GM21367 (cell line): ENCODE results near the gene NOSTRIN.
"Not testable (repeated sequence)": the region's sequence is repeated elsewhere in the genome, so short reads cannot be mapped to it uniquely, and the experiment has no call there.

ENCODE experiments used
- ATAC-seq: cut with Tn5 transposase; IDR thresholded peaks from one replicate; pipeline ENCODE4 v1.9.1; 2021; ENCODE audit not compliant: unreplicated experiment

The NOSTRIN gene

DNA sequence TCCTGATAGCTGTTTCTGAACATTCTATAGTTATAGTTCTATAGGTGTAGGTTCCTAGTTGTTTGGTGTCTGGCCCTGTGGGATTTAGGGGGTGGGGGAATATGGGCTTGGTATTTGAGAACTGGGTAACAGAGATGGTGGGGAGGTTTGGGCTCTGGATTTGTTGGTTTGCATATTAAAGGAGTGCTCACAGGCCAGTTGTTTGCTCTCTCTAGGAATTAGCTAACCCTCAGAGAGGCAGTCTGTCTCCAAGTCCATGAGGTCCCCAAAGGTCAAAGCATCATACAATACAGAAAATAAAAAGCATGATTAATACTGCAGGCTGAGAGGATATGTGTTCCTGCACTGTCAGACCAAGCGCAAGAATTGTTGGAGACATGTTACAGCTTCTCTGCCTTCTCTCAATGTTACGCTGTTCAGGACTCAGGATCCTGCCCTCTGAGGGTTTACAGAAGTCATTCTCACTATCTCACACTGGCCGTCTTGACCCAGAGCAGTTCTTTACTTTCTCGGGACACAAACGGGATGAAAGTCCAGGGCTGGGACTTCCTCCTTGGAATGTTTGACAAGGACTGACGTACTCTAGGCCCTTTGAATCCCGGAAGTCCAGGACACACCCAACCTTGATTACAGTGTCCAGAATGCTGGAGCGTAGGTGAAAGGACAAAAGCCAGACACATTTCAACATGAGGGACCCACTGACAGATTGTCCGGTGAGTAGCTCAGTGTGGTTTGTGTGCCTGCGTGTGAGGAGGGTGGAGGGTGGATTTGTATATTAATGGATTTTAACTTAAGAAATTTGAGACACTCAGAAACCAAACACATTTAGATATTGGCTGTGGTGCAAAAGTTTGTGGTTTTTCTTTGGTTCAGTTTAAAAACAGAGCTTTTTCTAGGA is at the start of gene NOSTRIN:
Gene NOSTRIN, plus strand, starts transcription at position 677 of the 898 bp plus-strand sequence. Its CDS starts 10 bp downstream, at position 687.
- ATAC-seq, result no peak

GRCh38 chr2:168753765-168754329 is 48.6 kb upstream of the NOSTRIN start:
- no peak for ATAC-seq

GRCh38 chr2:168757223-168757622 is 45.2 kb upstream of the NOSTRIN start:
- ATAC-seq, result no peak

DNA sequence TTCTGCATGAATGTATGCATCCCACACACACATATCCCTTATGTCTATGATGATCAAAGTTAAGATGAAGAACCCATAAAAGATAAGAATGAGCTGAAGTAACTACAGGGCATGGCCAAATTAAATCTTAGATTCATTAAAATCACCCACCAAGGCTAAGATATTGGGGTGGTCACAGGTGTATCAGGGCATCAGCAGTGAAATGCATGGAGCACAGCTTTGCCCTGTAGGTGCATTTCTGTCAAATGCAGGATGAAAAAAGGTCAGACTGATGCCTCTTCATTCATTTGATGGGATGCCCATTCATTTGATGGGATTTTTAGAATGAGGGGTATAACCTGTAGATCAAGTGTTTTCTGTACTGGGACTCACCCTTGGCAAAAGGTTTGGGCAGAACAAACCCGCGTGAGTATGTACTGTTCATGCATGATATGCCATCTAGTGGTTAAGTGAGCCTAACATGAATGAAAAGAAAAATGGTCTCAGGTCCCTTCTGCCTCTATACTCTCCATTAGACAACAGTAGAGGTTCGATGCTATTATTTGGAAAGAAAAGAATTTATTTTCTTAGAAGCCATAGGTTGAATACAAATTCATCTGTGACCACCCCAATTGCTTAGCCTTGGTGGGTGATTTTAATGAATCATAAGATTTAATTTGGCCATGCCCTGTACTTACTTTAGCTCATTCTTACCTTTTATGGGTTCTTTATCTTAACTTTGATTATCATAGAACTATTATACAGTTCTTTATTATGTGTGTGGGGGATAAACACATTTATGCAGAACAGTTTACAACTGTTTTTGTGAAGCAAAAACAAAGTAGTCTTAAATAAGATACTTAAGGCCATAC is 43.2 kb upstream of the NOSTRIN start:
- peak; percentile 82 for ATAC-seq

DNA sequence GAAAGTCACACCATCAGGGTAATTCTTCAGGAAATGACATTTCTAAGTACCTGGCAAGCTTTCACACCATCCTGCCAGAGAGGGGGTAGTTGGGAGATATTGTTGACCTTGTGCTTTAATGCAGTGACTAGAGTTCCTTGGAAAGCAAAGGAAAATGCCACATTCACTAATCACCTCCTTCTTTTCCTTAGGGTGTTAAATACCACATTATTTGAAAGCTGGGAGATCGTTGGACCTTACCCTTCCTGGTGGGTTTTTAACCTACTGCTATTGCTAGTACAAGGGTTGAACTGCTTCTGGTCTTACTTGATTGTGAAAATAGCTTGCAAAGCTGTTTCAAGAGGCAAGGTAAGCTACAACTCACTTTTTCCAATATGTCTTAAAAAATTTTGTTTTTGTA is 37.0 kb upstream of the NOSTRIN start:
- ATAC-seq, result no peak

GRCh38 chr2:168766600-168766999 is 35.8 kb upstream of the NOSTRIN start:
- no peak for ATAC-seq

DNA sequence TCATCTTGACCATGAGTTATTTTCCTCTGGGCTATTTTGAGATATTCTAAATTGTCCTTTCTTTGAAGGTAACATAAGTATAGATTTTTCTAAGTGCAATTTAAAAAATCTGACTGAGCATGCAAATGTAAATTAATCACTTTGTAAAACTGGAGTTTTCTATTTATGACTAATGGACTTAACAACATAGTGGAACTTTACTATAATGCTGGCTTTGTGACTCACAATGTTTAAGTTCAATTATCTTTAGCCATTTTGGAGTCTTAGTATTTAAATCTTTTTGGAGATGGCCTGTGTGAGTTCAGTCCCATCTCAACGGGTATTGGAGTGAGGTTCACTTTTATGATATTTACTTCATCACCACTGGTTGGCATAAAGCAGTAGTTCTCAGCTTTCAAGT is 35.2 kb upstream of the NOSTRIN start:
- no peak for ATAC-seq

- not testable (repeated sequence) for ATAC-seq
These were observed 34.1 kb upstream of the NOSTRIN start for GRCh38 chr2:168768357-168768756.

DNA sequence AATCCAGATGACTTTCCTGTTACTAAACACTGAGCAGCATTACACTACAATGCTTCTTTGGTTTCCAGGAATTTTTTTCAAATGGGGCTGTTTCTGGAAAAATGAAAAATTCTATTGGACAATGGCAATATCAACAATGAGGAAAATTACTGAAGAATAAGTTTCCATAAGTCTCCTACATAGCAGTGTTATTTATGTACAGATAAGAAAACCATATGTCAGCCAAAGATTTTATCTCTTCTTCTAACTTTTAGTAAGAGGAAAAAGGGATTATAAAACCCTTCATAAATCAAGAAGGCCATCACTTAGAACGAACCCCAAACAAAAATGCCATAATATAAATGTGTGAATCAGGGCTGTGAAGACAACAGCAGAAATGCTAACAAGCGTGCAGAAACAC is 31.6 kb upstream of the NOSTRIN start:
- no peak for ATAC-seq

- no peak for ATAC-seq
These were observed 29.7 kb upstream of the NOSTRIN start for GRCh38 chr2:168772704-168773103.

GRCh38 chr2:168773128-168773527 is 29.3 kb upstream of the NOSTRIN start:
- ATAC-seq, result no peak

GRCh38 chr2:168773719-168774521 is 28.5 kb upstream of the NOSTRIN start:
- peak; percentile 62 for ATAC-seq

GRCh38 chr2:168775837-168776236 is 26.6 kb upstream of the NOSTRIN start:
- no peak for ATAC-seq

DNA sequence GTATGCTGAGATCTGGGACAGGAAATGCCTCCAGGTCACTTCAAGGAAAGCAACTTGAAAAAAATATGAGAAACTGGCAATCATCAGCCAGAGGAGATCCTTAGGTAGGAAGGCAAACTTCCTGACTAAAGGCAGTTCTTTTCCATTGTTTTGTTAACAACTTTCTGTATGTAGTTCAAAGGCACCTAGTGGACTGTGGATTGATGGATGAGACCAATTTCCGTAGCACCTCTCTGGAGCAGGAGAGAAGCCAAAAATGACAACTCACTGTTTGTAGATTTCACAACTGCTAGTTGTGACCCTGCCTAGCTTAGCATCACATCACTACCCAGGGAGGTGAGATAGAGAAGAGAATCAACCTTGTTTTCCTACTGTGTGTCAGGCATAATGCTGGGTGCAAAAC is 21.8 kb upstream of the NOSTRIN start:
- ATAC-seq, result no peak

GRCh38 chr2:168781191-168781817 is 21.1 kb upstream of the NOSTRIN start:
- ATAC-seq, result no peak

GRCh38 chr2:168782271-168782670 is 20.2 kb upstream of the NOSTRIN start:
- no peak for ATAC-seq

- ATAC-seq, result no peak
These were observed 17.4 kb upstream of the NOSTRIN start for GRCh38 chr2:168784993-168785392.

DNA sequence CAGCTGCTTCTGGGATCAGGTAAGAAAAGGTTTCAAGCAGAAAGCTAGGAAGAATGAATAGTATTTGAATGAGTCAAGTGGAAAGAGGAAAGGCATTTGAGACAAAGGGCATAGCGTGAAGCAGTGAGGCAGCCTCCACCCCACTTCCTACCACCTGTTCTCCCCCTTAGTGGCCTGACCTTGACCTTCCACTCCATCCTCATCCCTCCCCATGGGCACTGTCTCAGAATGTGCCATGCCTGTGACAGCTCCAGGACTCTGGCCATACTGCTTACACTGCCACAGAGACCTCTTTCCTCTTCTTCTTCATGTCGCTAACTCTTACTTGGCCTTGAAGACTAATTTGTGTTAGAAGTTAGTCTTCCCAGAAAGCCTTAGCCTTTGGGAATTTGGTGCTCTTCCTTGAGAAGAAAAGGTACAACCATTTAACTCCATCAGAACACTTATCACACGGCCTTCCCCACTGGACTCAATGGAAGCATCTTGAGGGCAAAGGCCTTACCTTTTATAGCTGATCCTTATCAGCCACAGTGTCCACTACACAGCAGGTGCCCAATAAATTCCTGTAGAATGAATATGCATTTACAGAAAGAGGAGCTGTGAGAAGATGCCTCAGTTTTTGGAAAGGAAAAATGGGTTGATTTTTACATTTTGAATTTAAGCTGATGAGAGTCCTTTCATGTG is 15.2 kb upstream of the NOSTRIN start:
- ATAC-seq, result no peak

- ATAC-seq, result no peak
These were observed 14.6 kb upstream of the NOSTRIN start for GRCh38 chr2:168787782-168788376.
